ENCODE results near the gene BMPER.

Gene BMPER

DNA sequence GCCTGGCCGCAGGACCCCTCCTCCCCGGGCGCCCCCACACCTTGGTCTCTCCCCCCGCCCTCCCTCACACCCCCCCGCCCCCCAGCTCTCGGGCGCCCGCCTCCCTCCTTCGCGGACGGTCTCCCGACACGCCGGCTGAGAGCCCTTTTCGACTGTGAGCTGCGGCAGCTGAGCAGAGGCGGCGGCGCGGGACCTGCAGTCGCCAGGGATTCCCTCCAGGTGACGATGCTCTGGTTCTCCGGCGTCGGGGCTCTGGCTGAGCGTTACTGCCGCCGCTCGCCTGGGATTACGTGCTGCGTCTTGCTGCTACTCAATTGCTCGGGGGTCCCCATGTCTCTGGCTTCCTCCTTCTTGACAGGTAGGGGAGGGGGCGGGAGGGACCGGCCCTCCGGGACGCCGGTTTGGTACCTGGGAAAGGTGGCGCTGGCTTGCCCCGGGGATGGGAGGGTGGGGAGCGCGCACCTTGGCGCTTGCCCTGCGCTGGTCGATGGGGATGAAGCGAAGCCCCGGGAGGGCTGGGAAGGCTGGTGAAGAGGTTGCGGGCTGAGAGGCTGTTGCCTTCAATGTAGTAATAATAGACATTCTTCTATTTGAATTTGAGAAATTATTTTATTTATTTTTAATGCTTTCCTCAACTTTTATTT, at the start of gene BMPER:
Gene BMPER, plus strand, starts transcription at position 151 of the 644 bp plus-strand sequence. Its CDS starts 75 bp downstream, at position 226.
- DNase-seq (ENCODE audit: low read depth) = no peak

DNA sequence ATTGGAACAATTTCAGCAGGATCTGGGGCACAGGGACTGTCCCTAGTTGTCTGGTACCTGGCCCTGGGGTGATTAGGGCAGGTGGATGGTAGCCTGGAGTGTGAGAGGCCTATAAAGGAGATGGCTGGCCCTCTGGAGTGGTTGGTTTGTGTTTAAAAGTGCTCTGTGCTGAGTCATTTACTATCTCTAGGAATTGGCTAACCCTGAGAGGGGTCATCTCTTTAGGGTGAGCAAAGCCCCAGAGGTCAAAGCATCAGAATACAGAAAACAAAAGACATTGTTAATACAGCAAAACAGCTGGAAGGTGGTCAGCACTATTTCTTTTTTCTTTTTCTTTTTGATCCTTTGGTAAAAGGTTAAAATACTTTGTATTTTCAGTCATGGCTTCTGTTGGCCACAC, 43.4 kb upstream of the BMPER start:
- DNase-seq (ENCODE audit: low read depth) = no peak

DNA sequence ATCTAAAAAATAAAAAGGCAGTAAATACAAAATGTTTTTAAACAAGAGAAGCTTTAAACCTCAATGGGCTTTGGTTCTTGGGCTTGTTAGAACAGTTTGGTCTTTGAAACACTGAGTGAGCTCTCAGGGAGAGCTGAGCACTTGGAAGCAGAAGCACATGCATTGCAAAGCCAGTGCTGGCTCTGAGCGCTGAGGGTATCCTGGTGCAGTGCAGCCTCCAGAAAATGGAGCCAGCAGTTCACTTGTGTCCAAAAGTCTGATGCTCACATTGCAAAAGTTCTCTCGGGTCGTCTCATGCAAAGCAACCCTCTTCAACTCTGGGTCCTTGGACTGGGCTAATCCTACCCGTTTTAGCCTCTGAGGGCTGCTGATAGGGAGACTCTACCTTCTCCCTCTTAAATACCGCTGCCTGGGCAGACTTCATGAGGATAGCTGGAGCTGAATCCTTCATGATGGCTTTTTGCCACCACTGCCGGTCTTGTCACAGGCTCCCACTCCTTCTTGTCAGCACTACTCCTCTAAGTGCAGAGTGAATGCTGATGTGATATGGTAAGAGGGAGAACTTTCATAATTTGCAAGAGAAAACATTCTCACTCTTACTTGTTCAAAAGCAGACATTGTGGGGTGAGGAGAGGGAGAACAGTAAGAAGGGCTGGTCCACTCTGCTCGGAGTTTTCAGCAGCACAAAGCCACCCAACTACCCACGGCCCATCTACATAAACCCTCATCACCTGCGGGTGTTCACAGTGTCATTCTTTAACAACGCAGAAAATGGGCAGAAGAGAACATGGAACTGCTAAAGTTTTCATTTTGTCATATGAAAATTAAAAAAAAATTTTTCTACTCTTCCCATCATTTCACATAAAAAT, 42.2 kb upstream of the BMPER start:
- DNase-seq (ENCODE audit: low read depth) = no peak

DNA sequence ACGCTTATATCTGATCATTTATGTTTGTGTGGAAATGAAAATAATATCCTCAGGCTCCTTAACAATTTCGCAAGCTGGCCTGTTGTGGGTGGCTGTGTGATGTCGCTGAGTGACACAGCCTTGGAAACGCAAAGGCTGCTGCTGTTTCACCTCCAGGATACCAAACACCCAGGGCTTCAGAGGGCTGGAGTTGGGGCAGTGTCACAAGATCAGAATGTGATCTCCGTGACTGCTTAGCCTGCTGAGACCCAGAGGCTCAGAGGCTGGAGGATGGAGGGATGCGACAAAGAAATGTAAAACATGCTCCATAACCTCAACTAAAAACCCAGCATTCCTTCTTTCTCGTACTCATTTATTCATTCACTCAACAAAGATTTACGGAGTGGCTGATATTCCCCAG, 37.2 kb upstream of the BMPER start:
- no peak for DNase-seq (ENCODE audit: low read depth)

DNA sequence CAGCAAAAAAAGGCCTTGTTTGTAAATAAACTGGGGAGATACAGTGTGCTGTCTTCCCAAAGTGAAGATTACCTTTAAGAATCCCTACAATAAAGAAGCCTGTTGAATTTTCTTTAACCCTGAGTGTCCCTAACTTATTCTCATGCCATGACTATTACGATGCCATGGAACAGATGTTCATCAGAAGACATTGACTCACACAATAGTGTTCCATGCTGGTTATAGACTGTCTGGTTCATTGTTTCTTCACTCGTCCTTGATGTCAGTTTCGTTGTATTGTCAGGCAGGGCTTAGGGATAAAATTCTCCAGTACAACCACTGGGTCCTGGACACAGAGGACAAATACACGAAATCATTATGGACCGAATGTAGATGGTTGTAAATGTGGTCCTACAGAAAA, 36.2 kb upstream of the BMPER start:
- no peak for DNase-seq (ENCODE audit: low read depth)

DNA sequence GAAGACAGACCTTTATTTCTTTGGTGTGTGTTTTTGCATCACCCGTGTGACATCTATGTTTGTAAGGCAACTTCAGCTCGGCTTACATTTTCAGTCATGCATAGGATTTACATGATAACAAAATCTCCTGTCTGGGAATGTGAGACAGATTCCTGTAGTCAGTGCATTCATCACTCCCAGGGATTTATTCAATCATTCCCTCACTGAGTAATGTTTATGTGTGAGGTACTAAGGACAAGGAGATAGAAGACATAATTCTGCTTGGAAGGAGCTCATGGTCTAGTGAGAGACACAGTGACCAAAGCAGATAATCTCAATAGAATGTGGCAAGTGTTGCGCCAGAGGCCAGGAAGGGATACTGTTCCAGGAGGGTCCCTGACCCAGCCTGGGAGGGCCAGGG, 35.2 kb upstream of the BMPER start:
- DNase-seq (ENCODE audit: low read depth) = no peak

DNA sequence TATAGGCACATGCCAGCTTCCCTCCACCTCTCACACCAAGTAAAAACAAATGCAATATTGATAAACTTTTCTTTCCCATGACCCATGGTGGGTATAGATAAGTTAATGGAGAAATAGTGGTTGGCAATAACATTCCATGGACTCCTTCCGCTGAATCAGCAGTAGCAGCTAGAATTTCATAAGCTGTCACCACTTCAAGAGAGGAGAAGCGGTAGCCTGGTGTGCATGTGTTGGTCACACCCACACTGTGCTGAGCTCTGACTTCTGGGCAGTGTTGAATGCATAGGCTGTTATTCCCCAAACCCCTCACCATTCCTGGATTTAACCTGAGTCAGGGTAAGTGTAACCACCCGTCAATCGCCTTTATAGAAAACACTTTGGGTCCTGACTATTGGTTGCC, 32.5 kb upstream of the BMPER start:
- no peak for DNase-seq (ENCODE audit: low read depth)

DNA sequence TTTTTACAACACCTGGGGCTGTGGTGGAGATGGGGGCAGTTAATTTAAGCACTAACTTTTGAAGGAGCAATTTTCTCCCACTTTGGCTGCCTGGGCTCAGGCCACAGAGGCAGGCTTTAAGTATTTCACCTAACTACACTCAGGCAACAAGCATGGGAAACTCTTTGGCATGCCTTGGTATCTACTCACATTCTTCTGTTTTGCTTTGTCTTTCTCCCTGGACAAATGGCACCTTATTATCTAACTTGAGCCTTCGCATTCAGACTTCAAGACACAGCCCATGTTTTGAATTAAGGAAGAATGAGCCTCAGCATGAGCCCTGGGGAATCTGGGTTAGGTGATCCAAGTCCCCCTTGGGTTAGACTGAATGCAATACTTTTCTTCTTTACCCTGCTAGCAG, 31.8 kb upstream of the BMPER start:
- no peak for DNase-seq (ENCODE audit: low read depth)

DNA sequence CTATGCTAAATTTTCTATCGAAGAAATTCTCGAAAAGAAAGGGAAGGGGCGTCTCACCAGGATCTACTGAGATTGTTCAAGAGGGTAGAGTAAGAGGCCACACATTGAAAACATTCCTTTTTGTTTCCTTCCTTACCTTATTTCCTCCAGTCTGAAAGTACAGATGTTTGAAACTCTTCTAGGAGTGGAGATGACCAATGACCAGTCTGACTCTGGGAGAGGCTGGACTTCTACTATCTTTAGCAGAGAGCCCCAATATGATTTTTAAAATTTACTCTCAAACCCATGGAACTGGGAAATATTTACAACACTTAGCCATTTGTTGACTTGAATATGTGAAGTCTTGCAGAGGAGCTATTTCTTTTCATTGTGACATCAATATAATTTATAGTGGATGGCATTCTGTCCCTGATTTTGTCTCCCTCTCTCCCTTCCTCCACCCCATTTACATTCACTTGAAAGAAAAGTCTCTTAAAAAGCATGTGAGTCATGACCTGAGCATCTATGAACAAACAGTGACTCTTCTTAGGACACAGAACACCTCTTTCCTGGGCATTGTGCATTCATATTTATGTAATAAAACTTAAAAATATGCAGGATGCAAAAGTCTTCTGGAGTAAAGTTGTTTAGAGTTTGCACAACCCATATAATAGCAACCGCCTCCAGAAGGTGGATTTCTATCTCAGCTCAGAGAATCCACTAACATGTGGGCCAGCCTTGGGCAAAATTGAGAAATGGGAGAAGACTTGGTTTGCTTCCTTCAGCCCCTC, 31.2 kb upstream of the BMPER start:
- DNase-seq (ENCODE audit: low read depth) = no peak

DNA sequence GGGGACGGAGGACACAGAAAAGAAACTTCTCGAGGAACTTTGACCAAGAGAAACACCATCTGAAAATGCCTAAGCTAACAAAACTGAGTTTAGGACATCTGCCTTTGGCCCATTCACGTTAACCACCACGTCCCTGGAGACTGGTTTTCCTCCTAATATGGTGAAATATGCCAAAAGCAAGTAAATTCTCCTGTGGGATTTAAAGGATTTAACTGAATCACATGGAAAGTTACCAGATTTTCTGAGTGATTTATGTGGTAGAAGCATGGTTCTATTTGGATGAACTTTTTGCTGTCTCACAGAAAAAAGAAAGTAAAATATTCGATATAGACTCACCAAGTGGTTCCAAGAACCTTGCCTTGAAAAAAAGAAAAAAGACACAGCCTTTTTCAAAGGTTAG, 30.4 kb upstream of the BMPER start:
- no peak for DNase-seq (ENCODE audit: low read depth)

DNA sequence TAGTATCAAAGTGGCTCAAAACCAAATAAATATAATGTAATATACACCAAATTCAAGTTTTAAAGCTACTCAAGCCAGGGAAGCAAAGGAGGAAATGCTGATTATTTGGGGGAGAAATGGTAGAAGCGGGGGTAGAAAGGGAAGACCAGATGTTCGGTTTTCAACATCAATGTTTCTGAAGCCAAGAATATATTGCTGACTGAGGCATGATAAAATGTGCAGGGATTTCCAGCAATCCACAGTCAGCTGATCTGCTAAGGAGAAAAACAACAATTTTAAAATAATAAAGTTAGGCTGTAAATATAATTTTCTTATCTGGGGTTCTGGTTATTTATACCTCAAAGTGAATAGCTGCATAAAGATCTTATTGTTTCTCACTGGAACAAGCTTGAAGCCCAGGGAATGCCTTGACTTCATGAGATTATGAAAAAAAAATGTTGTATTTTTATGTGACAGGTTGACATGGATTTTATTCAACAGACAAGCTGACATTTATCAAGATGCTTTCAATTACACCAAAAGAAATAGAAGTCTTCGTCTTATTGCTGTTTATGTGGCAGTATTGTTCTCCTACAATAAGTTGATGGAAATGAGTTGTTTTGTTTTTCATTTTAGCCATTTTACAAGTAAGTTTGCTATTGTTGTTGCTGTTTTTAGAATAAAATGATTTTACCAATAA, 28.6 kb upstream of the BMPER start:
- DNase-seq (ENCODE audit: low read depth) = no peak

DNA sequence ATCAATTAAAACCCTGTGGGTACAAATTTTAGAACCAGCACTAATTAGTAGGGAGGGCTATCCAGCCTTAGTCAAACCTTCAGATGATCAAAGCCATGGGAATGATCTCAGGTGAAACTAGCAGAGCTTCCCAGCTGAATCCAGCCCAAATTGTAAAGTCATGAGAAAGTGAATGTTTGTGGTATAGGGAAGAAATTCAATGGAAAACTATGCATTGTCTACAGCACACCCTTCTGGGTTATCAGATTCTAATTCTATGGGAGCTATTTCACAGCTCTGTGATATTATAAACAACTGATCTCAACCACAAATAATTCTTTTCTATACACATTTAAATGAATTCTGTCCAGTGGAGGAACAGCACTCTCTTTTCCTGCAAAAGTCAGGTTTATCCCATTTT, 24.6 kb upstream of the BMPER start:
- no peak for DNase-seq (ENCODE audit: low read depth)

DNA sequence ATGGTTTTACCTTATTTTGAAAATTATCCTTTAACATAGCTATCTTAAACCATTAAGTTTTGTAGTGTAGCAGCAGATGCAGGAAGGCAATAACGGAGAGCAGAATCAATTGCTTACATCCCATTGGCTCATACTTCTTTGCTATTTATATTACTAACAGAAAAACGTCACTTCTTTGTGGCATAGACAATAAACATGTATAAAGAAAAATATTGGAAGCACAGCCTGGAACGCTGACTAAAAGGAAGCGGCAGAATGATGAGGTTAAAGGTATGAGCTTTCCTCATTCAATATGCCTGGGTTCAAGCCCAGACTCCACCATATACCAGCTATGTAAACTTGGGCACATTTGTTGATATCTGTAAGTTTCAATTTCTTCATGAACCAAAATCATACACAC, 24.0 kb upstream of the BMPER start:
- no peak for DNase-seq (ENCODE audit: low read depth)

DNA sequence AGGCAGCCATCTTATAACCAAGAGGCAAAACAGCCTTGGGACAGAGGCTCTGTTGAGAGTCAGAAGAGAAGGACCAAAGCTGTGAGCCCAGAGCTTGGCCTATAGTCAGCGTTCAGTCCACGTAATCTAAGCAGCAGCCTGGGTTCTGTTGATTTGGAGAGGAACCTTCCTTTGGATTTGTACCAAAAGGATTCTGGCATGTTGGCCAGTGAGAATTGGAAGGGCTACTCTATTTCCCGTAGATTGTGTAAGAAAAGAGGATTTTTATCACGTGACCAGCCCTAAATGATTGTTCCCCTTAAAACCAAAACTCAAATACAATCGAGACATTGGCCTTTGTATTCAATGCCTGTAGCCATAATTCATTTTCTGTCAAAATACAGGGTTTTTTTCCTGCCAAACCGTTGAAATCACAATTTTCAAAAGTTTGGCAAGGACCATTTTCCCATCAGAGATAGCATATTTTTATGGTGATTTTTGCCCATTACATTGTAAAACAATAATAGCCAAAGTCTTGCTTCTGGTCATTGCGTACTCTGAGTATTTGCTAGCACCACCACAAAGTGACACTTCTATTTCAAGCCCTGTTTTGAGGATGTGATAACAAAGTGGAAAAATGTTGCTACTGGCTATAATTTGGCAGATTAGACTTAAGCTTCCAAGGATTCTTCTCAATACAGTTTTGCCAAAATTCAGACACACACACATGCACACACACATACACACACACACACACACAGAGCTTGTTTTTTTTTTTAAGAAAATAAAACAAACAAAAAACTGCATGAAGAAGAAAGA, 23.1 kb upstream of the BMPER start:
- no peak for DNase-seq (ENCODE audit: low read depth)

DNA sequence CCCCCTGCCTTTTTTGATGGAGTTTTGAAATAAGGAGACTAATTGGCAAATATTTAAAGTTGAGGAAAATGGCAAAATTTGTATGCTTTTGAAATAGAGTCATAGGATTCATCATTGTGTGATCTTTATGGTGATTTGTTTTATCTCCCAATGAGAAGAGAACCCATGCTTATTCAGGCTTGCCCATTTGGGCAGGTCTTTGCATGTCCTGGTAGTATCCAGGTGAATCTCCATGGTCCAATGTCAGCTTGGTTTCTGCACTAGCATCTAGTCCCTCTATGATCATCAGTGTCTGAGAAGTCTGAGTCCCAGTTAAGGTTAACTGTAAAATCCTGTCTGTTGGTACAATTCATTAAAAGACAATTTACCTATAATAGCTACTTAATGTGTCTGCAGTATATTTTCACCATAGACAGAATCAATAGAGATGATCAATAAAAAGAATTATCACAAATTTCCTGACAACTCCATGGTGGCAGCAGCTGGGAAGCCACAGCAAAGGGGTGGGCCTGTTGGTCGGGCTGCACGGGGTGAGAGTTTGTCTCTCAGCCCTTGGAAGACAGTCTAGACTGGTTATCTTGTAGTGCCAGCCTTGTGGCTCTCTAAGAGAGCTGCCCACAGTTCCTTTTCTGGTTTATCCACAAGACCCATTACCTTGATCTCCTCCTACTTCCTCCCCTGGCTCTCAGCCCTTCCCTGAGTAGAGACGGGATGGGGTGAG, 22.2 kb upstream of the BMPER start:
- no peak for DNase-seq (ENCODE audit: low read depth)

DNA sequence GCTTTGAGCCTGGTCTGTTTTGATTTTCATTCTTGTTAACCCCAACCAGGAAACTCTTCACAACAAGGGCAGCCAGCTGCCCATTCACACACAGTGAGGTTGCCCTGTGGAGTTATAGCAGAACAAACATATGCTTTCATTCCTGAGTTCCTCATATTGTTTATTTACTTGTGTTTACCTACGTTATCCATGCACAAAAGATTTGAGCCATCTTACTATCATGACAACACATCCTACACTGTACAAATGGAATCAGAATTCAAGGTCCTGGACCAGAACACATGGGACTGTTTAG, 21.7 kb upstream of the BMPER start:
- no peak for DNase-seq (ENCODE audit: low read depth)

DNA sequence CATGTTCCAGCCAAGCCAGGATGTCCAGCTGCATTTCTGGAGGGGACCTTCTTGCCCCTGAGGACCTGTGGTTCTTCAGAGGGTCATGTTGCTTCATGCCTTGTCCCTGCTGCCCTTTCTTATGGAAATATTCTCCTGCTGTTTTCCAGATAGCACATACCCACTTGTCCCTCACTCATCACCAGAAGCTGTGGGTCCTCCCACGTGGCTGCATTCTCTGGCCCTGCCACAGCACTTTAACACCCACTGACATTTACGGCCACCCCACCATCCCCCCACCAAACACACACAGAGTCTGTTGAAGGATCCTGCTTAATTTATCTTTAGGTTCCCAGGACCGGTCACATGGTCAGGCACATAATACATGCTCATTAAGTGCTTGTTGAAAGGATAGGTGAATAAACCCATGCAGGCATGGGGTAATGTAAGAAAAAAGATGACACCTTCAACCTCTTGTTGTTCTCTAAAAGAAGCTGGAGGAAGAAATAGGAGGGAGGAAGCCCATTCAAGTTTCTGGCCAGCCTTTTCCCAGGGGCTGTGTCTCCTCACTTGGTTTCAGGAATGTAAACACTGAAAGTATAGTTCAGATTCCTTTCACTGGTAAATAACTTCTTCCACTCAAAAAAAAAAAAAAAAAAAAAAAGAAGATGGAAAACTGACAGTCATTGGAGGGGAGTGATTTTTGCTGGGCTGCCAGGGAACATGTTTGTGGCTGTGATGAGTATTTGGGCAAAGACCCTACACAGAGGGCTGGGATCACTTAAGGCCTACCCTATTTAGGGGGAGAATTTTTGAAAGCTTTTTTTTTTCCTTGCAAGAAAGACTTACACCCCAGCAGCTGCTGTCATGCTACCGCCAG, 19.8 kb upstream of the BMPER start:
- DNase-seq (ENCODE audit: low read depth) = no peak

DNA sequence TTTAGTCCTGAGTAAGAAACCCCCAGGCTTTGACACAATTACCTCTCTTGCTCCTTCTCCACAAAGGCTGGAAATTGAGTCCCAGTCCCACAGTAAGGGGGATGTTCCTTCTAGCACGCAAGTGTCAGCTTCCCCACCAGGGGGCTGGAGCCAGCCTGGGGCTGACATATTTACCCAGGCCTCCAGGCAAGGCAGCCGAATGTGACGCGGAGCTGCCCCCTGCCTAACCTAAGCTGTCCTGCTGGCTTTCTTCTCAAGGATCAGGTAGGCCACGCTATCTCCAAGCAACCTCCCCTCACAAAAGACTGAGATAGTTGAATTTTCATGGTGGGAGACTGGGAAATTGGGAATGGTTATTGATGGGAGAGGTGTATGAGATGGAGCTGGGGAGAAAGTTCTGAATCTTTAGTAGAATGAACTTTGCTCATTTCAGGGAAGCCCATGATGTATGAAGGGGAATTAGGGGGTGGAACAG, 19.2 kb upstream of the BMPER start:
- no peak for DNase-seq (ENCODE audit: low read depth)

DNA sequence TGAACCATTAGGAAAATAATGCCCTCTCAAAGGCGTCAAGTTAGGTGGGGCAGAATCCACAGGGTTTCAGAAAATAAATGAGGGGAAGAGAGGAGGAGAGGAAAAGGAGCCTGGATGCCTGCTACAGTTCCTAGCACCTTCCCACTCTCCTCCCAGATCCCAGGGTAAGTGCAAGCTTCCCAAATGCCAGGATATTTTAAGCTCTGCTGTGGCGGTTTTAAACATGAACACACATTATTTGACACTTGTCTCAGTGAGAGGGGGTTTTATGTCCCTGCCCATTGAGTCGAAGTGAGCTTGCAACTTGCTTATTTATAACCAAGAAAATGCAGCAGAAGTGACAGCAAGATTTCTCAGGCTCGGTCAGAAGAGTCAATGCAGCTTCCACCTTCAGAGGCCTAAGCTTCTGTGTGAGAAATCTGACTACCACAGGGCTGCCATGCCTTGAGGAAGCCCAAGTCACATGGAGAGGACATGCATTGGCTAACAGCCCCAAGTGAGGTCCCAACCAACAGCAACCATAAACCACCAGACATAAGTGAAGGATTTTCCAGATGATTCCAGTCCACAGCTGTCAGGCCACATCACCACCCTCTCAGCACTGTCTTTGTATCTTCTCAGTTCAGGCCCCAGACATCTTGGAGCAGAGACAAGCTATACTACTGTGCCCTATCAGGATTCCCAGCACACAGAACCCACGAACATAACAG, 17.9 kb upstream of the BMPER start:
- DNase-seq (ENCODE audit: low read depth) = no peak
